ENCODE data around the gene UBQLN1.

Gene UBQLN1

DNA sequence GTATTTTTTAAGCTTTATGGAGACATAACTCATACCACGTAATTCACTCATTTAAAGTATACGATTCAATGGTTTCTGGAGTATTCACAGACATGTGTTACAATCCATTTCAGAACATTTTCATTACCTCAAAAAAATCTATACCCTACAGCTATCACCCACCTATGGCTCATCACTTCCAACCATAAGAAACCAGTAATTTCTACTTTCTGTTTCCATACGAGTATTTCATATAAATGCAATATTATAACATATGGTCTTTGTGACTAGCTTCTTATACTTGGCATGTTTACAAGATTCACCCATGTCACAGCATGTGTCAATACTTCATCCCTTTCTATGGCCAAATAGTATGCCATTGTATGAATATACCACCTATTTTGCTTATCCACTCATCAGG, 18.8 kb downstream of the UBQLN1 start:
- DNase-seq: no peak

DNA sequence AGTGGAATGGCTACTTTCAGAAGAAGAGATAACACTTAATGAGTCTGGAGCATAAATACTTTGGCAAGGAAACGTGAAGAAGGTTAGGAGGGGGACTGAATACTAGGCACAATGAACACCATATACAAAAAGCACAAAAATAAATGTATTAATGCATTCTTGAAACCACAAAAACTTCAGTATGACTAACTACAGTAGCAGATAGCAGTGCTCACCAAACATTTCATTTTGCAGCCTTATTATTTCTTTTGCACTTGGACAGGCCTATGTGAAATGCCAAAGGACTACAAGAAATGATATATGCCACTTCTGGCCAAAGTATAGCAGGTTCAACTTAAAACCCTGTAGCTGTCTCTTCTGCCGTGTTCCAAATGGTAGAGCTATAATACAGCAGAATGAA, 26.3 kb downstream of the UBQLN1 start:
- DNase-seq: no peak

DNA sequence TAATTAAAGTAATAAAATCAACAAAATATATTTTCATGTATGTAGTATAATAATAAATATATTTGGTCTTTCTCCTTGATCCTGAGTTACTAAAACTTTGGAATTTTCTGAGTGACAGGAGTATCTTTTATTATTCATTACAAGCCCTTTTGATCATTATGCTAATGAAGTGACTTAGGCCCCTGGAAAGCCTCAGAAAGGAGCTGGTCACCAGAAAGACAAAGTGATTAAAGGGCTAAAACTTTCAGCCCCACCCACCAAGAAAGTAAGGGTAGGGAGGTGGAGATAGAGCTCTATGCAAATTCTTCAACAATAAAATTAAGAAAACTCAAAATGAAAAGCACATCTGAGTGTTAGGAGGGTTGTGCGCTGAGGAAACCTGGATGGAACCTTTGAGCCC, 27.5 kb downstream of the UBQLN1 start:
- no peak for DNase-seq

DNA sequence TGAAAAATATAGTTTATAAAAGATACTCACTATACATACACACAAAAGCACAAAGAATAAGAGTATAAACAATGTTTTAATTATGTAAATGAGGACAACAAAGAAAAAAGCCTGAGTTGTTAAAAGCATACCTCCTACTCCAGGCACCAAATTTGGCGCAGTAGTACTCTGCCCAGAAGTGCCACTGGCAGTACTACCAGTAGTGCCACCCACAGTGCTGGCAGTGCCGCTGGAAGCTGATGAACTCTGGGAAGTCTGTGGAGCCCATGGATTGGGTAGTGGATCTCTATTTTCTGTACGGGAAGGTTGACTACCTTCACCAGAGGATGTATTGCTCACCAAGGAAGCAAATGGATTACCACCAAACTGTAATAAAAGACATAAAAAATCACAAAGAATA, 30.2 kb downstream of the UBQLN1 start:
- DNase-seq: no peak

DNA sequence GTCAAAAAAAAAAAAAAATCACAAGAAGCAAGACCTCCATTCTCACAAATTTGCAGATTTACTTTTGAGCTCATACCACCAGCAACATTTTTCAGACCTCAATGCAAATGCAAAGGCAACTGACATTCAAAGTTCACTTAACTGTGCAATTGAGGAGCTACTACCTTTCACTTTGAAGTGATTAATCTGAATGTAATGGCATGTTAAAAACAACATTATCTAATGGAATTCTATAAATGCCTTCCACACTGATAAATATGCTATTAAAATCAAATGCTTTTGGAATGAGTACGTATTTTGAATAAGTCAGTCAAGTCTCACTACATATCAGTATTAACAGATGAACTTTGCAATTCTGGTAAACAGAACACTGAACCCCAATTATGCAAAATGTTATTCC, 32.3 kb downstream of the UBQLN1 start:
- DNase-seq: no peak

DNA sequence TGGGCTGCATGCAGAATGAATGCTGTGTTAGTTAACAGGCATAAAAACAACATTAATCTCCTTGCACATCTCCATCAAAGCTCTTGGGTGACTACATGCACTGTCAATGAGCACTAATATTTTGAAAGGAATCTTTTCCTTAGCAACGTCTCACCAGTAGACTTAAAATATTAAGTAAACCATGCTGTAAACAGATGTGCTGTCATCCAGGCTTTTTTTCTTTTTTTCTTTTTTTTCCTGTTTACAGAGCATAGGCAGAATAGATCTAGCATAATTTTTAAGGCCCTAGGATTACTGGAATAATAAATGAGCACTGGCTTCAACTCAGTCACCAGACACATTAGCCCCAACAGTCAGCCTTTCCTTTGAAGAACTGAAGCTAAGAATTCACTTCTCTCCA, 36.3 kb downstream of the UBQLN1 start:
- DNase-seq: no peak

DNA sequence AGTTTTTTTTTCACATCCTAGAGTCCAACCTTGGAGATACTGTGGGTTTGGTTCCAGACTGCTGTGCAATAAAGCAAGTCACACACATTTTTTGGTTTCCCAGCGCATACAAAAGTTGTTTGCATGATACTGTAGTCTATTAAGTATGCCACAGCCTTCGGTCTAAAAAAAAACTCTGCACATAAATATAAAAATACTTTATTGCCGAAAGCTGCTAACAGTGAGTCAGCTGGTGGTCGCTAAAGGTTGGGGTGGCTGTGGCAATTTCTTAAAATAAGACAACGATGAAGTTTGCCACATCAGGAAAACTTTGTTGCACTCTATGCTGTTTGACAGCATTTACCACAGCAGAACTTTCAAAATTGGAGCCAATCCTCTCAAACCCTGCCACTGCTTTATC, 37.4 kb downstream of the UBQLN1 start:
- no peak for DNase-seq

DNA sequence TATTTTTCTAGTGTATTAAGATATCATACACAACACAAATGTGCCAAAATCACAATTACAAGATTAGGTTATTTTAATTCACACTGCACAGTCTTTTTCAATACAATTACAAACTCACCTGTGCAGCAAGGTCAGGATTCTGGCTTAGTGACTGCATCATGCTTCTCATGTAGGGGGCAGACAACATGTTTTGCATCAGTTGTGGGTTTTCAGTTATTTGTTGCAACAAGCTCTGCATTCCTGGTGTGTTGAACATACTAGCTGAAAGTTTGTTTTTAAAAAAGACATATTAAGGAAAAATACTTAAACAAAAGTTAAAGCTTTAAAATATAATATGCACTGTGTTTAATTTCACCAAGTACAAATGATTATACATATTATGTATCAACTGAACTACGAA, 38.7 kb downstream of the UBQLN1 start:
- DNase-seq: no peak

DNA sequence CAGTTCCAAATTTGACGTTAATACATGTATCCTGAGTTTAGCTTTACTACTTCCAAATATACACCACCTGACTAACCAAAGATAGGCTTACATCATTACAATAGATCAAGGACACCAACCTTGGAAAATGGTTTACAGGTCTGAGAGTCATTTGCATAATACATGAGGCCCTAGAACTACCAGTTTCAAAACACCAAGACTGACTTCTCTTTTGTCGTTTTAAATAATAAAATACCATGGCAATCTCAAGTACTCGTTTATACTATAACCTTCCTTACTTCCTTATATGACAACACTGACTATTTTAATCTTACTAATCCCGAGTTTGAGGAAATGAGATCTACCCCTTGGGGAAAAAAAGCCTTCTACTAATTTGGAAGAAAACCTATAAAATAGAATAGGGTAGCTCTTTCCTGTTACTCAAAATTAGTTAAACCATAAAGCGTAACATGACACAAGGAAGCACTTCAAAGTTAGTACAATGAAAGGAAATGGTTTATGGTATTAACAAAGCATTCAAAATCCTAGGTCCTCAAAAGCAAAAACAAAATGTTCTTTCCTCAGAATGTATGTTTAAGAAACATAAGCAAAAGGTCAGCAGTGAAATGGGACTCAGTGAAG, 42.1 kb downstream of the UBQLN1 start:
- DNase-seq: no peak

DNA sequence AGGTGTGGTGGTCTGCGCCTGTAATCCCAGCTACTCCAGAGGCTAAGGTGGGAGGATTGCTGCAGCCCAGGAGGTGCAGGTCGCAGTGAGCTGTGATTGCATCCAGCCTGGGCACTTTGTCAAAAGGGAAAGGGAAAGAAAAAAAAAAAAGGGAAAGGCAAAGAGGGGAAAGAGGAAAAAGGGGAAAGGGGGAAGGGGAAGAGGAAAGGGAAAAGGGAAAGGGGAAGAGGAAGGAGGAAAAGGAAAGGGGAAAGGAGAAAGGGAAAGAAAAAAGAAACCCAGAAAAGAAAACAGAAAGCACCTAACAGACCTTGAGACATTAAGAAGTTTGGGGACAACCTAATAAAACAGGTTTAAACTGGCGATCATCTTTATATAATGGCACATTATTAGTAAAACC, 44.8 kb downstream of the UBQLN1 start:
- DNase-seq: no peak

DNA sequence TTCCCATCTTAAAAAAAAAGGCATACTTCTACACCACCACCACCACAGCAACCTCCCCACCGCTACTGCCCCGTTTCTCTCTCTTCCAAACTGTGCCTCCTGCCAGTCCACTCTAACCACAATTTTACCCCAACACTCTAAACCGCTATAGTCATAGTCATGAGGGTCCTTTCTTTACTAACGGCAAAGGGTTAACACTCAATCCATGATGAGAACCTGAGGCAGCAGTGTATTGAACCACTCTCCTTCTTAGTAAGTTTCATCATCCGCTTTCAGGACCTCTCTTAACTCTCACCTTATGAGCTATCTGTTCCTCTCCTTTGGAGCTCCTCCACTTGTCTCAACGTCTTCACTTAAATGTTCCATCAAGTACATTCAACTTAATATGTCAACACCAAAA, 50.8 kb downstream of the UBQLN1 start:
- DNase-seq: no peak

DNA sequence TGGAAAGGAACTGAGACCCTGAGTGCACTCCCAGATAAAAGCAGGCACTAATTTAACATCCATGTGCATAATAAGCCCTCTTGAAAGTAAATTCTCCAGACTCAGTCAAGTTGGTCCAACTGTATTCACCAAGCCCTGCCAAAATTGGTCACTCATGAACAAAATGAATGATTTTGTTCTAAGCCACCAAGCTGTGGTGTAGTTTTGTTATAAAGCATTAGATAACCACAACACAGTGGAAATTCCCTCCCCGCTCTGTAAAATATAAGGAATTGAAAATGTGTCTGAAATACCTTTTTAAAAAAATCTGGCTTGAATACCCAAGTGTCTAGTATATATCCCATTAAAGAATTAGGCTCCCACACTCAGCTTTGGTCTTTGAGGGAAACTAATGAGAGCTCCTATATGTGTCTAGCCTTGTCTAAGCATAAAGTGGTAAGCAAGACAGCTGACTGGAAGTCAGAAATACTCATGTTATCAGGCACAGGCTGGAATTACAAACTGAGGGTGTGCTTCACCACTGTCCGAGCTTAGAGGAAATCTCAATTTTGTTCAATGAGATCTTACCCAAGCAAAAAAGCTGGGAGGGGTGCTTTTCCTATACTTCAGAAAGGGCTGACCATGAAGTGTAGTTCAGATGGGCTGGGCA, 51.6 kb downstream of the UBQLN1 start:
- no peak for DNase-seq

DNA sequence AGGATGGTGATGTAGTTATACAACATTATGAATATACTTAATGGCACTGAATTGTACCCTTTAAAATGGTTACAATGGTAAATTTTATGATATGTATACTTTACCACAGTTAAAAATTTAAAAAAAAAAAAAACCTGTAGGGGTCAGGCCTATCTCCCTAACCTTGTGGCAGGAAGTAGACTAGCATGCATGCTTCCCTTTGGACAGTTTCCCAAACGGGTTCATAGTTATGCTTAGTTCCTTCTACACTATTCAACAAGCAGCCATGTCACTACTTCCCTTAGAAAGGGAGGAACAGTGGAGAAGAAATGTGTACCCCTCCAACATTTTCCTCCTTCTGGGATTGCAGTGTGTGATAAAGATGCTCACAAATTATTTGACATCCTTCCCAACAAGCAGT, 52.3 kb downstream of the UBQLN1 start:
- no peak for DNase-seq

DNA sequence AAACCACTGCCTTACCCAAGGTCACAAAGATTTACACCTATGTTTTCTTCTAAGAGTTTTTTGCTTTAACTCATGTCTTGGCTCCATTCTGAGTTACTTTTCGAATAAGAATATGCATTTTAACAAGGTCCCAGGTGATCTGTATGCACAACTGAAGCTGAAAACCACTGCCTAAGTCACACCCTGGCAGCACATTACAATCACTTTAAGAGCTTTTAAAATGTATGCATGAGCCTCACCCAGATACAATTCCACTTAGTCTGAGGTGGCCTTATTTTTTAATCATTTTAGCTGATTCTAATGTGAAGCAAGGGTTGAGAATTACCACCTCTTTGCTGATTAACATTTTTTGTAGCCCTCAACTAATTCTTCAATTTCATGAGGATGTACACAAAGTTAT, 55.3 kb downstream of the UBQLN1 start:
- no peak for DNase-seq

DNA sequence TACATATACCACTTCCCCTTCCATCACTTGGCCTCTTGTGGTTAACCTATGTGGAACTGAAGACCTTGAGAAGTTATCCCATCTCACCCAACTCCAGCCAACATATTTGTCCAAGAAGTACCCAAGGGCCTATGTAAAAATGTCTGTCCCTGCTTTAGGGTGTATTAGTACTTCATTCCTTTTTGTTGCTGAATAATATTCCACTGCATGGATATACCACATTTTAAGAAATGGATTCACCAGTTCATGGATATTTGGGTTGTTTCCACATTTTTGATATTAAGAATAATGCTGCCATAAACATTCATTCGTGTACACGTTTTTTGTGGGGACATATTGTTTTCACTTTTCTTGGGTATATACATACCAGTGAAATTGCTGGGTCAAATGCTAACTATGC, 56.2 kb downstream of the UBQLN1 start:
- DNase-seq: no peak

DNA sequence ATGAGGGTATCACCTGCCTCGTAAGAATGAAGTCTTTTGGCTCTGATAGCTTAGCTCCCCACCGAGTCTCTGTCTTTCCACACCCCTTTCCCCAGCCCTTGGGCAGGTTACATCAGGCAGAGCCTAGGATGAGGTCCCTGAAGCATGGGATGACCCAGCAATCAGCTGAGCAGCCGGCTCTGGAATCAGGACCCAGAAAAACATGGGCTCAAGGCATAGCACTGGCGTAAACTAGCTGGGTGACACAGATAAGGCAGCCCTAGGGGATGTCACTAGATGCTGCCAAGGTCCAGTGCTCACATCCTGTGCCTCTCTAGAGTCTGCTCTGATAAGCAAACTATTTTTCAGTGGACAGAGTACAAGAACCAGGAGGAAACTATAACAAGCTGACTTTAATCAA, 58.2 kb downstream of the UBQLN1 start:
- DNase-seq: no peak

DNA sequence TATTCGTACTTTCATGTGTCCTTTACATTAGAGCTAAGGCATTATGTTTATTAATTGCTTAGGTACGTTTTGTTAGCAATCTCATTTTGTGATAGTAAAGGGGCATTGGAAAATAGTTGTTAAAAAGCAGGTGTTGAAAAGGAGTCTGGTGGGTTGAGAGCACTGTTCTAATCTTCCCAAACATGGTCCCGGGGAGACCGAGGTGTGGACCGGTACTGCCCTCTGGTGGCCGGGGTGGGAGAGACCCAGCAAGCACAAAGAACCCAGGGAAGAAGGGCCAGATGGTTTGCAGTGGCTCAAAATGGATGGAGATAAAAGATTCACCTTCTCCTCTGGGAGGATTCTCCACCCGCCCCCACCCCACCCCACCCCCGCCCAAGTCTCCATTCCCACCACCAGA, 58.7 kb downstream of the UBQLN1 start:
- DNase-seq: peak; percentile 72 to 74

DNA sequence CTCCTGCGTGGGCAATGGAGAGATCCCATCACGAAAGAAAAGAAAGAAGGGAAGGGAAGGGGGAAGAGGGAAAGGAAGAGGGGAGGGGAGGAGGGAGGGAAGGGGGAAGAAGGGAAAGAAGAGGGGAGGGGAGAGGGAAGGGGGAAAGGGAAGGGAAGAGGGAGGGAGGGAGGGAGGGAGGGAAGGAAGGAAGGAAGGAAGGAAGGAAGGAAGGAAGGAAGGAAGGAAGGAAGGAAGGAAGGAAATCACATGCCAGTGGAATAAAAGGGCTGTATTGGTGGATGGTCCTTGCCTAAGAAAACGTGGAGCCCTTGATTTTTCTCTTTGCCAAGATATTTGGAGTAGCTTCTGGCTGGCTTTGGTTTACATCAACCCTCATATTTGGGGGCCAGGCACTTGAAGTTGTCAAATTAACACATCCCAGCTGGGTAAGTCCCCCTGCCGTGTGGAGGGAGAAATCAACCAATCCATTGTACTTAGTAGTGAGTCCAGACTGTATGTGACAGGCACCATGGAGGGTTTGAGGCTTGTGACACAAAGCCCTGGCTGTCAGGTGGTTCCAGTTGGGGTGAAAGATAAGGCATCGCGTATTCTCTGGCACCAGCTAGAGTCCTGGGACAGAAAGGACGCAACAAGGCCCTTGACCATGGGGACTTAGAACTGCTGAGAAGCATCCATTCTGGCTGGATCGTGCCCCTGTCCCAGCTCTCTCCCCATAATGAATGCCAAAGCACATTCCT, 61.1 kb downstream of the UBQLN1 start:
- DNase-seq: no peak

DNA sequence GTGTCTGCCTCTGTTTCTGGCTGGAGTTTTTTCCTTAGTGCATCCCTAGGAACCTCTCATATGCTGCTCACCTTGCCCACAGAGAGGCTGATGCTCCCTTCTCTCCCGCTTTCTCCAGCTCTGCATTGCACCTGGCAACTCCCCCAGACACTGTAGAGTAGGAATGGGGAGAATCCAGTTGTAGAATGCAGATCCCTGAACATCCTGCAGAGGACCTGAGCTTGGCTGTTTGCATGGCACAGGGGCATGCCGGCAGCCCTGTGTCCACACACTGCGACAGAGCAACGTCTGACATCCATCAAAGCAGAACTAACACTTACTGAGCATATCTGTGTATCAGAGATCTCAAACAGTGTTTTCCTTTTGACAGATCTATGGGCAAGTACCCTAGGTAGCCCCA, 65.0 kb downstream of the UBQLN1 start:
- no peak for DNase-seq

DNA sequence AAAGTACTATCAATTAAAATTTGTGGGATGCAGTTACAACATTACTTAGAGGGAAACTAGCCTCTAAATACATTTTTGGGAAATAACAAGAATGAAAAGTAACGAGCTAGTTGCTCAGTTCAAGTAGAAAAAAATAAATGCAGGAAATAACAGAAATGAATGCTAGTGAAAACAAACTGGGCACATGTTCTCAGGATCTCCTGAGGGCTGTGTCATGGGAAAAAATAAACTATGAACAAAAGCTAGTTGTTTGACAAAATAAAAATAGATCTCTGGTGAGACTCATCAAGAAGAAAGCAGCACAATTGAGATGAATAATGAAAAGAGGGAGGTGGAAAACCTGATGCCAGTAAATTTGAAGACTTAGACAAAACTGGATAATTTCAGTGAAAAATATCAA, 68.5 kb downstream of the UBQLN1 start:
- DNase-seq: no peak

DNA sequence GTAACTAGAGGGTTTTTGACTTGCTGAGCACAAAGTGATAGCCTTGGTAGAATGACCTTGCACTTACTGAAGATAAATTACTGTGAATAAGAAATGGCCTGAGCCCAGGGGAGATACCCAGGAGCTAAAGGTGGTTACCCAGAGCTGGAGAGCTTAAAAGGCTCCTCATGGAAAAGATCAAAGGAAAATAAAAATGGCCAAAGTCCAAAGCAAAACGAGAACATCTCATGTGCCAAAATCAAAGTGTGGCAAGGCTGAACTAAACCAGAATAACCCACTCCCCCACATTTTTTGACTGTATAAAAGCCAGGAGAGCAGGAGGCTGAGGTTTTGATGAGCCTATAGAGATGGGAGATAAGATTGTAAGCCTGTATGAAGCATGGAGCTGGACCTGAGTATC, 70.4 kb downstream of the UBQLN1 start:
- DNase-seq: no peak

DNA sequence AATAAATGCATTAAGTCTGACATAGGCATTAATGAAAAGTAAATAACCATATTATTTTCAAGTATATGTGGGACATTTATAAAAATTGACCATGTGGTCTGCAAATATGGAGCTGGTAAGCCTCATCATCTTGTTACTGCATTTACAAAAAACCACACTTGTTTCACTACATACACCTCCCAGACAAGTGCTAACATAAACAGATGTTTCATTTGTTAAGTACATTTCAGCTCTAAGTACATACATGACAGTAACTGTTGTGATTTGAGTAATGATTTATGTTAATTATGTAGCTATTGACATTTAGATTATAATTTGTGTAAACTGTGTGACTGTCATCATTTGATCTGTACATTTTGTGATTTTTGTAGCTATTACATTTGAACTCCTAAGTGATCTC, 70.9 kb downstream of the UBQLN1 start:
- DNase-seq: no peak

DNA sequence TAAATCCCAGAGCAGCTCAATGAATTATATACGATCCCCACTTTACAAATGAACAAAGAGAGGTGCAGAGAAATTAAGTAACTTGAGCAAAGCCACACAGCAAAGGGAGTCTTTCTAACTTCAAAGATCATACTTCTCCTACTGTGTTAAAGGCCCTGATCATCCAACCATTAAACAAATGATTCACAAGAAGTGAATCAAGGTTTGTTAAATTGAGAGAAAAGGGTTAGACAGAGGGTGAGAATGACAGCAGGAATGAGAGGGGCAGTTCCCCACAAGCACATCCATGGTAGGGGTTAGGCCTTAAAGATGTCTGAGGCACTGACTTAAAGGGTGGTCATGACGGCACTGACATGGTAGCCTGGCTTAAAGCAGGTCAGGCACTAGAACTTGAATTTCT, 74.1 kb downstream of the UBQLN1 start:
- no peak for DNase-seq

DNA sequence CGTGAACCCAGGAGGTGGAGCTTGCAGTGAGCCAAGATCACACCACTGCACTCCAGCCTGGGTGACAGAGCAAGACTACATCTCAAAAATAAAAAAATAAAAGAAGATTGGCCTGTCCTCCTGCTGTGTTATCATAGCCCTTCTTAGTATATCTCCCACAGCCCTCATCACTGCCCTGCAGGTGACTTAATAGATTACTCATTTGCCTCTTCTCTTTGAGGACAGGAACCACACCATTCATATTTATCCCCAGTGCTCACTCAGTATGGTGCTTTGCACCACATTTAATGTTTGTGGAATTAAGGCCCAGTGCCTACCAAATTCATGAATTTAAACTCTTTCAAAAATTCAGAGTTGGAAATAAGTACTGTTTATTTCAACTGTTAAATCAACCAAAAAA, 74.5 kb downstream of the UBQLN1 start:
- DNase-seq: no peak
